ENCODE data around the gene AMZ1.
"Not testable (repeated sequence)": the region's sequence is repeated elsewhere in the genome, so short reads cannot be mapped to it uniquely, and the experiment has no call there.

The AMZ1 gene

DNA sequence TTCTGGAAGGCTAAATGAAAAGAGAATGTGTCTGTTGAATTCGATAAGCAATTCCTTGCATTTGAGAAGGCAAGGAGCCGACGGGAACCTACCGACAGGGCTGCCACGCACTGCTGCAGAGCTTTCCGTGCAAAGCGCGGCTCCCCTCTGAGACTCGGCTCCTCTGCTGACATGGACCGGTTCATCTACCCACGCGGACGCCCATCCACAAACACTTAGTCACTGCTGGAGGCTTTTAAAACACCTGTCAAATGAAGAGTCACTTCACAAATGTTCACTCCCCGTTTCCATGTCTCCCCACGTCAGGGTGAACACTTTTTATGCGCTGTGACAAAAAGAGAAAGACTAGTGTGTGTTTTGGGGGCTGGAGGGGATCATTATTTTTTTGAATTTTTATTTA is 32.0 kb downstream of the AMZ1 start:
- TF ChIP-seq CTCF (IDR thresholded peaks at IDR 0.05; ENCODE audit: insufficient read depth, low read depth, low read length, missing control alignments), result no peak
- H3K4me3 ChIP-seq (ENCODE audit: low read depth, low read length), result no peak overlapping the region
- DNase-seq (ENCODE audit: low read depth), result no peak

DNA sequence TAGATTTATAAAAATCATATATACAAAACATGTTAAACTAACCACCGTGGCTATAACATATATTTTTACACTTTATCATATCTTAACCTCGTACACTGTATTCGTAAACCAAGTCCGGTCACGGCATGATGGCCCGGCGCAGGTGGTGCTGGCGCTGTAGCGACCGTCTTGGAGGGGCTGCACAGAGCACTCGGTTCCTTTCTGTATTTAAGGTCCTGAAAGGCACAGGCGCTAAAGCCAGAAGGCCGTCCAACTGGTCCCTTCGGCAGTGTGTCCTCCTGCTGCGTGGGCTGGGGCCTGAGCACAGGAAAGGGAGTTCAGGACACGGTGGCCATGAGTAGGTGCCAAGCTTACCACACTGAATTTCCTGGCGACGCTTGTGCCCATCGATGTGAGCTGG is 33.8 kb downstream of the AMZ1 start:
- no peak overlapping the region for H3K4me3 ChIP-seq (ENCODE audit: low read depth, low read length)
- TF ChIP-seq CTCF (IDR thresholded peaks at IDR 0.05; ENCODE audit: insufficient read depth, low read depth, low read length, missing control alignments), result no peak
- DNase-seq (ENCODE audit: low read depth), result no peak

DNA sequence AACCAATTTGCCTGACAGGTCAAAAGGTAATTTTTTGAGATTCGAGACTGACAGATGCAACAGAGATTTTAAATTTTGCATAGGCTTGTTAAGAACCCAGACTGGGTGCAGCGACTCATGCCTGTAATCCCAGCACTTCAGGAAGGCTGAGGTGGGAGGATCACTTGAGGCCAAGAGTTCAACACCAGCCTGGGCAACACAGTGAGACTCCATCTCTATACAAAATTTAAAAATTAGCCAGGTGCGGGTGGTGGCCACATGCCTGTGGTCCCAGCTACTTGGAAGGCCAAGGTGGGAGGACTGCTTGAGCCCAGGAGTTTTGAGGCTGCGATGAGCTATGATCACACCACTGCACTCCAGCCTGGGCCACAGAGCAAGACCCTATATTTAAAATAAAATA is 34.6 kb downstream of the AMZ1 start:
- no peak overlapping the region for H3K4me3 ChIP-seq (ENCODE audit: low read depth, low read length)
- TF ChIP-seq CTCF (IDR thresholded peaks at IDR 0.05; ENCODE audit: insufficient read depth, low read depth, low read length, missing control alignments), result no peak
- no peak for DNase-seq (ENCODE audit: low read depth)

GRCh38 chr7:2723138-2723850 is 35.3 kb downstream of the AMZ1 start:
- H3K4me3 ChIP-seq (ENCODE audit: low read depth, low read length), result no peak overlapping the region
- no peak for DNase-seq (ENCODE audit: low read depth)
- TF ChIP-seq CTCF (IDR thresholded peaks at IDR 0.05; ENCODE audit: insufficient read depth, low read depth, low read length, missing control alignments), result no peak

DNA sequence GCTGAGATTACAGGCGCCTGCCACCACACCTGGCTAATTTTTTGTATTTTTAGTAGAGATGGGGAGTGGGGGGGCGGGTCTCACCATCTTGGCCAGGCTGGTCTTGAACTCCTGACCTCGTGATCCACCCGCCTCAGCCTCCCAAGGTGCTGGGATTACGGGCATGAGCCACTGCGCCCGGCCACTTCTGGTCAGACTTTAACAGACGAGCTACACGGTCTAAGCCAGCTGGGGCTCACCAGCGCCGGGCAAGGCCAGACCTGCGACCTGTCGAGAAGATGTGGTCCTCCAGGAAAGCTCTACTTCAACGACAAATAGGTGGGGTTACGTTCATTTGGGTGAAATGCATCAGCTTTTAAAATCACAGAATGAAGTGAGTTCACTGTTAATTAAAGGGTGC is 36.0 kb downstream of the AMZ1 start:
- DNase-seq (ENCODE audit: low read depth); H3K4me3 ChIP-seq (ENCODE audit: low read depth, low read length): not testable (repeated sequence)

GRCh38 chr7:2724453-2725177 is 36.6 kb downstream of the AMZ1 start:
- TF ChIP-seq CTCF (IDR thresholded peaks at IDR 0.05; ENCODE audit: insufficient read depth, low read depth, low read length, missing control alignments), result no peak
- no peak overlapping the region for H3K4me3 ChIP-seq (ENCODE audit: low read depth, low read length)
- no peak for DNase-seq (ENCODE audit: low read depth)

DNA sequence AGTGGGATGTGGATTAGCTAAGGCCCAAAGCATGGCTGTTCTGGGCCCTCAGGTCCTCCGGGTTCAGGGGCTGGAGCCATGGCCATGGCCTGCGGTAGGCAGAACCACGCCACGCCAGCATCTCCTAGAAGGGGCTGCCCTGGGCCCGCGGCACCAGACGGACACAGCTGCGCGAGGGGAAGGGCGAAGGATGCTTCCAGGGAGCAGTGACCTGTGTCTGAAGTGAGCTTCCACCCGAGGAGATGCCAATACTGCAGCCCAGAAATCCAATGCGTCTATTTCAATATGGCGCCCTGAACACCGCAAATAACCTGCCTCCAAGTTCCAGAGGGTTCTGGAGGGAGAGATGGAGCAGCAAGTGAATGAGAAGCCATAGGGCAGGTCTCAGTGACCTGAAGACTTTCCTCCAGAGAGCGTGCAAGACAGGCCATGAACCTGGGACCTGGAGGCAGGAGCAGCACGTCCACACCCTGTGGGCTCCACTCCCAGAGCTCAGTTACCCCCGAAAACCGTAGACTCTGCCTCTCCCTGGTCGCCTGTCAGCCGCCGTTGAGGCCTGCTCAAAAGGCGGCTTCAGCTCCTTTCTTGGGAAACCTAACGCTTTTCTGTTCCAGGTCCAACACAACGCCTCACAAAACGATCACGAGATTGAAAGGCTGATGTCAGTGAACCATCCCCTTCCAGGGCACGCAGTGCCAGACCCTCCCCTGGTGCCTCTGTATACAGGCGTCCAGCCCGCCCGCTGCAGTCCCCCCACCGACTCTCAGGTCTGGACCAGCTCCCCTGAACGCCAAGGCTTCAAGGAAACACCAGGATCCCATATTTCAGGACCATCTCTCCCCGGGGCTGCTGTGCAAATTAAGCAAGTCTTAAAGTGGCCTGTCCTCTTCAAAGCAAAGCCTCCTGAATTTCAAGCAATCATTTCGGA is 37.4 kb downstream of the AMZ1 start:
- no peak for DNase-seq (ENCODE audit: low read depth)
- no peak for TF ChIP-seq CTCF (IDR thresholded peaks at IDR 0.05; ENCODE audit: insufficient read depth, low read depth, low read length, missing control alignments)
- no peak overlapping the region for H3K4me3 ChIP-seq (ENCODE audit: low read depth, low read length)

Data from GM12865 (cell line).